ENCODE measurements around the gene NFKBIL1.

NFKBIL1 gene

GRCh38 chr6:31559958-31560696 is 12.7 kb downstream of the NFKBIL1 start:
- DNase-seq (ENCODE audit: low read depth), result no peak

GRCh38 chr6:31560697-31561058 is 13.3 kb downstream of the NFKBIL1 start:
- no peak for DNase-seq (ENCODE audit: low read depth)

- DNase-seq (ENCODE audit: low read depth), result no peak
Measured at GRCh38 chr6:31567531-31568370, 20.3 kb downstream of the NFKBIL1 start.

- DNase-seq (ENCODE audit: low read depth), result no peak
Measured at GRCh38 chr6:31568537-31568961, 21.1 kb downstream of the NFKBIL1 start.

GRCh38 chr6:31569861-31570536 is 22.6 kb downstream of the NFKBIL1 start:
- DNase-seq (ENCODE audit: low read depth), result no peak

- no peak for DNase-seq (ENCODE audit: low read depth)
Measured at GRCh38 chr6:31572041-31572911, 24.9 kb downstream of the NFKBIL1 start, which contains the start of gene LTA. TSS of gene LTA (plus strand) at chr6:31572289. CDS start at chr6:31572743, 454 bp downstream.

- no peak for DNase-seq (ENCODE audit: low read depth)
Measured at GRCh38 chr6:31573239-31574105, 26.1 kb downstream of the NFKBIL1 start.

- DNase-seq (ENCODE audit: low read depth), result no peak
Measured at GRCh38 chr6:31574106-31575061, 27.0 kb downstream of the NFKBIL1 start.

- DNase-seq (ENCODE audit: low read depth), result no peak
Measured at GRCh38 chr6:31575335-31575901, 28.0 kb downstream of the NFKBIL1 start, which contains the start of gene TNF. TSS of gene TNF (plus strand) at chr6:31575565. CDS start at chr6:31575742, 177 bp downstream.

GRCh38 chr6:31575952-31576685 is 28.7 kb downstream of the NFKBIL1 start:
- no peak for DNase-seq (ENCODE audit: low read depth)

- no peak for DNase-seq (ENCODE audit: low read depth)
Measured at GRCh38 chr6:31576897-31577578, 29.6 kb downstream of the NFKBIL1 start.

GRCh38 chr6:31577579-31577966 is 30.2 kb downstream of the NFKBIL1 start:
- no peak for DNase-seq (ENCODE audit: low read depth)

- no peak for DNase-seq (ENCODE audit: low read depth)
Measured at GRCh38 chr6:31578184-31579118, 31.0 kb downstream of the NFKBIL1 start.

- DNase-seq (ENCODE audit: low read depth), result no peak
Measured at GRCh38 chr6:31579119-31579505, 31.7 kb downstream of the NFKBIL1 start.

GRCh38 chr6:31579546-31580437 is 32.4 kb downstream of the NFKBIL1 start:
- no peak for DNase-seq (ENCODE audit: low read depth)

- DNase-seq (ENCODE audit: low read depth), result no peak
Measured at GRCh38 chr6:31580438-31580740, 33.0 kb downstream of the NFKBIL1 start.
